GM12872 (cell line): ENCODE data around the gene DSCAM.

Source experiments
- CTCF ChIP-seq: IDR thresholded peaks from 3 replicates; pipeline ENCODE4 v1.5.1; 2011; ENCODE audit warnings: low read depth, mild to moderate bottlenecking, low read length, moderate library complexity; ENCODE audit not compliant: insufficient read depth

DSCAM gene

DNA sequence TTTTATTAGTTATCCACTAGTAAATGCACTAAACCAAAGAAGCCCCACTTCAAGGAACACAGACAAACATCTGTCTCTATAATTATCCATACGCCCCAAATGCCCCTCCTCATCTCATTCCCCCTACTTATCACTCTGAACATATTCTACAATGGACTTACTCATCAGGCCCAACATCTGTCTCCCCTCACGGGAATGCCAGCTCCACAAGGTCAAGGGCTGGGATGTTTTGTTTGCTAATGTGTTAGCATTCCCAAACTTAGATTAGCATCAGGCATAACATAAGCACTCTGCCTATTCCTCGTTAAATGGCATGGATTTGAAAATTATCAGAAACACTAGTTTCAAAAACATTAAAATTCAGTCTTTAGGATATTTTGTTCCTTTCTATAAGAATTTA lies 279.5 kb downstream of the DSCAM start:
- TF ChIP-seq CTCF = no peak

GRCh38 chr21:40566486-40566885 lies 280.5 kb downstream of the DSCAM start:
- TF ChIP-seq CTCF = no peak

DNA sequence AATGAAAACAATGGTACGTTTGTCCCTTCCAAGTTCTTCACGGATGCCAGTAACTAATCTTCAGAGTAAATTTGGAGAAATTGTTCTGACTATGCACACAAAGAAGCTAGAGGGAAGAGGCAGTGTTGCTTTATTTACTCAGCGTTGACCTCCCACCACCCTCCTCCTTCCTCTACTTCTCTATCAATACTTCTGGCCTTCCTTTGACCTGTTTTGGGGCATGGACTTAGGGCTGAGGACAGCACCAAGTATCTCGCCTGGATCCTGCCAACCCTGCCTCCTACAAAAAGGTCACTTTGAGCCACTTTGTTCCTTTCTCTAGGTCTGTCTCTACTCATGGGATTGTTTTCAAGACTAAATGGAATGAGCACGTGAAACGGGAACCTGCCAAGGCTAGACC lies 282.6 kb downstream of the DSCAM start:
- TF ChIP-seq CTCF = no peak

DNA sequence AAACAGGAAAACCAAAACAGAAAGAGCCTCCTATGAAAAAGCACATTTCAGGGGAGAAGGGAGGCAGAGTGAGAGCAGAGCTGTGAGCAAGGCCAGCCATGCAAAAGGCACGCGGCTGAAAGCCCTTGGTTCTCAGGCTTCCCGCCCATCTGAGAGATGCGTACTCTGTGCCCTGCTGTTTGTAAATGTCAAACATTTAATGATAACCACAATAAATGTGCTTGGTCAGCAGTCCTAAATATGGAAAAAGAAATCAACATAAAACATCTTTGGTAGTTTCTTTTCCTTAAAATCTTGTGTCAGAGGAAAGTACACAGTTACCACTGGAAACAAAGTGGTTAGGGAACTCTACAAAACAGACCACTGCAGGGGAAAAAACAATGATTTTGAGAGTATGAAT lies 283.1 kb downstream of the DSCAM start:
- TF ChIP-seq CTCF = no peak

- no peak for TF ChIP-seq CTCF
Observed at GRCh38 chr21:40562242-40563002, 284.5 kb downstream of the DSCAM start.

- TF ChIP-seq CTCF = no peak
Observed at GRCh38 chr21:40556442-40556968, 290.5 kb downstream of the DSCAM start.

DNA sequence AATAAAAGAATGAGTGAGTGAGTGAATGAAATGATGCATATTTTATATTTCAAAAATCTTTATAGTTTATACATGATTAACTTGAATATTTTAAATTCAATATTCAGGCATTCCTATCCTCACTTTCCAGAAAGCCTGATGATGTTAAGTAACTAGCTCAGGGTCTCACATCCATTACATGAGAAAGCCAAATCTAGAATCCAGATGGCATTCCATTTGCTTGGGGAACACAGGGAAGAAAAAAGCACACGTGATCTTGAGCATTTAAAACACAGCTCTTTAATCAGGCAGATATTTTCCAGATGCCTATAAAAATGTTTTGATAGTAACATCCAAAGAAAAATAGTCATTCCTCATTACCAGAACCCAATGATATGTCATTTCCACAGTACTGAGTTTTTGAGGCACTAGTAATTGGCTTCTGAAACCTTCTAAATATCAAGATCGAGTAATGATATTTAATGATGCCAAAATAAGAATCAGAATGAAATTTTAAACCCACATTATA lies 291.9 kb downstream of the DSCAM start:
- no peak for TF ChIP-seq CTCF
